RKO (cell line): ENCODE measurements around the gene ITGA4.
"Not testable (repeated sequence)": the region's sequence is repeated elsewhere in the genome, so short reads cannot be mapped to it uniquely, and the experiment has no call there.

Experiments
- DNase-seq: peaks from one replicate; pipeline ENCODE4 v3.0.0-alpha.2; 2016; ENCODE audit warnings: low spot score

Gene ITGA4

DNA sequence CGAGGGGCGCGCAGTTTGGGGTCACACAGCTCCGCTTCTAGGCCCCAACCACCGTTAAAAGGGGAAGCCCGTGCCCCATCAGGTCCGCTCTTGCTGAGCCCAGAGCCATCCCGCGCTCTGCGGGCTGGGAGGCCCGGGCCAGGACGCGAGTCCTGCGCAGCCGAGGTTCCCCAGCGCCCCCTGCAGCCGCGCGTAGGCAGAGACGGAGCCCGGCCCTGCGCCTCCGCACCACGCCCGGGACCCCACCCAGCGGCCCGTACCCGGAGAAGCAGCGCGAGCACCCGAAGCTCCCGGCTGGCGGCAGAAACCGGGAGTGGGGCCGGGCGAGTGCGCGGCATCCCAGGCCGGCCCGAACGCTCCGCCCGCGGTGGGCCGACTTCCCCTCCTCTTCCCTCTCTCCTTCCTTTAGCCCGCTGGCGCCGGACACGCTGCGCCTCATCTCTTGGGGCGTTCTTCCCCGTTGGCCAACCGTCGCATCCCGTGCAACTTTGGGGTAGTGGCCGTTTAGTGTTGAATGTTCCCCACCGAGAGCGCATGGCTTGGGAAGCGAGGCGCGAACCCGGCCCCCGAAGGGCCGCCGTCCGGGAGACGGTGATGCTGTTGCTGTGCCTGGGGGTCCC is at the start of gene ITGA4:
Gene ITGA4 (plus strand): TSS at position 266 of the 620 bp plus-strand sequence. CDS start 269 bp downstream, at position 535.
- DNase-seq: no peak

GRCh38 chr2:181408861-181409260 is 48.3 kb upstream of the ITGA4 start:
- no peak for DNase-seq

DNA sequence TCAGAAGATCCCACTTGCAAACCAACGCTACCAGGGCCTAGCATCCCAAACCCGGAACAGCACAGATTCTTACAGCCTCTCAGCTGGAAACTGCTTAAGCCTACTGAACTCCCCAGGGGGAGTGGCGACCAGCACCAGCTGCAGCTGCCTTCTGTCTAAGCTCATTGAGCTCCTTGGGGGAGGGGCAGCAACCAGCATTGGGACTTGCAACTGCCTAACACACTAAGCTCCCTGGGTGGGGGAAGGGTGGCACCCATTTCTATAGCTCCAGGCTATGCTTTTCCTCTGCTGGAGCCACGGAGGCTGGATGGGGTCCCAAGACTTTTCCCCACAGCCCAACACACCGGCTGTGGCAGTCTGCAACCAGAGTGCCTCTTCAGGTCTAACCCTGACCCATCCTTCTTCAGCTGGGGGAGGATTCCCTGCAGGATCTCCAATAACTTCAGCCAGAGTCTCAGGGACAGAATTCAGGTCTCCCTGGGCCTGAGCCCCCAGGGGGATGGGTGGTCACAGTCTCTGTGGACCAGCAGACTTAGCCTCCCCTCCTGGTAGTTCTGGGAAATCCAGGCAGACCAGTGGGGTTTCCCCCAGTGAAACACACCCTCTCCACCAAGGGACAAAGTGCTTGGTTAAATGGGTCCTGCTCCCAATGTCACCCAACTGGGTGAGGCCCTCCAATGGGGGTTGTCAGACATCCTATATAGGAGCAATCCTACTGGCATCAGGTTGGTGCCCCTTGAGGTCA is 45.9 kb upstream of the ITGA4 start:
- DNase-seq: no peak

- DNase-seq: no peak
Observed at GRCh38 chr2:181419129-181419855, 37.9 kb upstream of the ITGA4 start.

DNA sequence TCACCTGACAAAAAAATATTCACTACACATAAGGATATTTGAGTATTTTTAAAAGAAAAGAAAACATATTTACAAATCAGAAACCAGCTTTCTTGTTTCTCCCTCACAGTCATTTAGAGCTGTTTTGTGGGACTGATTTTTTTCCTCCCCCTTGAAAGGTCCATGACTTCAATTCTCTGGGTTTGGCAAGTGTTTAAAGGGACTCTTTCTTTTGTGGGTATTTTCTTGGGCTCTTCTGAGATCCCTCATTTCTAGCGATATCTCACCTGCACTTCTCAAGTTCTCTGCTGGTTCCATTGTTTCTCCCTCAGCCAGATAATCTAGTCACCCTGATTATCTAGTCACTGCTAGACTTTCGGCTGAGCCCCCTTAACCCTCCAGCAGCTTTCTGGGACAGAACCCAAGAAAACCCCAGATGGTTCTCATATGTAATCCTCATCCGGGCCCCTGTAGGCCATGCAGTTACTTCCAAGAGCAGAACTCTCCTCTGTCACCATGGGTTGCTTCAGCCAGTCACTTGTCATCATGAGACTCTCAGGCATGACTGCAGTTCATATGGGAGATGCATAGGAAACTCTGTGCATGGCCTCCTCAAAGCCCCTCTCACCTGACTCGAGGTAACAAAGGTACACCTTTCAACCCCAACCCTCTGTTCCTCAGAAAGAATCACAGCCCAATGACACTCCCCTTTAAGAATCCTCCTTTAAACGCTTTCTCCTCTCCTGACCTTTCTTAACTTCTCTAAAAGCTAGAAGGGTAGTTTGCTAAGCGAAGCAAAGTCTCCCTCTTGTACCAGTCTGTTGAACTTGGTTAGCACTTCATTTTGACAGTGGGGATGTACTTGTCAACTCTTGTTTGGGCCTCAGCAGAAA is 36.7 kb upstream of the ITGA4 start:
- no peak for DNase-seq

DNA sequence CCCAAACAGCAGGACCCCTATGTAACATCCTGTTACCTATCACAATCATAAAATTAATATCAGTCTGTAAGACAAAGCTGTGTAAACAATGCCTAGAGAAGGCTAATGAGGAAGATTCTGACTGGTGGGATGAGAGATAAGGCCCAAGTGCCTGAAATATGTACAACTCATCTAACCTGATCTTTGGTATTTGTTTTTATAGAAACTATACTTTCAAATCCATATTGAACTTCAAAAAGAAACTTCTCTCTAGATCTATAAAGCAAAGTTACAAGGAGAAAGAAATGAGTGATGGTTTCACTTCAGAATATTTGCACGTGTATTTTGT is 36.1 kb upstream of the ITGA4 start:
- DNase-seq: no peak

GRCh38 chr2:181421464-181421863 is 35.7 kb upstream of the ITGA4 start:
- no peak for DNase-seq

DNA sequence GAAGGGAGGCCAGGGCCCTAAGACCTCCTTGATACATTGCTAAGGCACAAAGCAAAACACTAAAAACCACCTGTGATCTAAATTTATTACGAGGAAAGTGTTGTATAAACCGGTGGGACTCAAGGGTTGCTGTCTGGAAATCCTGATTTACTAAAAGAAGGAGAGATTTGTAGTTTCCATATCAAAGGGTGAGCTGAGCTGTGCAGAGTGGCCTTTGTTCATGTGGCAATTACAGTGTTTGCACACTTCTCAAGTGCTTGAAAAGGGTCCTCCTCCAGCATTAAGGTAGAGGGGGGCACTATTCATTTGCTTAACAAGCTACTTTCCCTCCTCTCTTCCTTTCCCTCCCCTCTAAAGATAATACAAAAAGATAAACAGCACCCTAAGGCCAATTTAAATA is 30.5 kb upstream of the ITGA4 start:
- DNase-seq: no peak

- DNase-seq: peak; percentile 20
Observed at GRCh38 chr2:181430406-181431118, 26.6 kb upstream of the ITGA4 start.

DNA sequence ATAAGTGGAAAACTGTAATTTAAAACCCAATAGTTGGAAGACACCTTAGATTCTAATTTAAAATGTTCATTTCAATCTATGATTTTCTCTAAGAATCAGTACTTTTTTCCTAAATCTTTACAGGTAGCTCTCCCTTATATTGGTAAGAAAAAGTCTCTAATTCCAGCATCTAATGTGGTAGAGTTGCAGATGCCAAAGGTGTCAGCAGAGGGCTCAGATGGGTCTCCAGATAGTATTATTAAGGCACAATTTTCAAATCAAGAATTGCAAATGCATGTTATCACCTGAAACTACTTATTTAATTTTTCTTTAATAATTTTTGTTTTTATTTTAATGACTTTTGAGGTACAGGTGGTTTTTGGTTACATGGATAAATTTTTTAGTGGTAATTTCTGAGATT is 25.5 kb upstream of the ITGA4 start:
- DNase-seq: no peak

DNA sequence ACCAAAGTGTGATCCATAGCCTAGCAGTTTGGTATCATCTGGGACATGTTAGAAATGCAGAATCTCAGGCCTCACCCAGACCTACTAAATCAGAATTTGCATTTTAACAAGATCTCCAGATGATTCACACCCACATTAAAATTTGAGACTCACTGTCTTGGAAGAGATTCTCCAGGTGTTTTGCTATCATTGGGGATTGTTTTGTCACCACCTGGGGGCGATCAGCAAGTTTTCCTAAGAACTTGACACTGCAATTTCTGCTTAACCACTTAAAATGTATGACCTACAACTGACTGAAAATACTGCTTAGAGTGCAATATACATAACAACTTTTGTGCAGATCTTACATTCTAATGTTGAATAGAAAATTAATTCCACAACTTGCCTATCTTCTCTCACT is 18.9 kb upstream of the ITGA4 start:
- no peak for DNase-seq

DNA sequence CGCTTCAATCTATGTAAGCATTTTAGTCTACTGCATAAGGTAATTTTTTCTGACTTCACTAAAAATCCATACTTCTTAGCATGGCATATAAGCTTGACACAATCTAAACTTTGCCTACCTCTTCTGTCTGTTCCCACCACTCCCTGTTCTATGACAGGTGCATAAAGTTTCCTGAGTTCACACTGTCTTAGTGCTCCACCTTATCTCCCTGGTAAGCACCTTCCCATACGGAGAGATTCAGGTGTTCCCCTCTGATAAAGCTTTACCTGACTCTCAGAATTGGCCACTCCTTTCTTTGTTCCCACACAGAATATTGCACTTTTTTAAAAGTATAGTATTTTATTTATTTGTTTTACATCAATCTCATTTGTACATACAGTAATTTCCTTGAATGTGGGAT is 16.8 kb upstream of the ITGA4 start:
- no peak for DNase-seq

DNA sequence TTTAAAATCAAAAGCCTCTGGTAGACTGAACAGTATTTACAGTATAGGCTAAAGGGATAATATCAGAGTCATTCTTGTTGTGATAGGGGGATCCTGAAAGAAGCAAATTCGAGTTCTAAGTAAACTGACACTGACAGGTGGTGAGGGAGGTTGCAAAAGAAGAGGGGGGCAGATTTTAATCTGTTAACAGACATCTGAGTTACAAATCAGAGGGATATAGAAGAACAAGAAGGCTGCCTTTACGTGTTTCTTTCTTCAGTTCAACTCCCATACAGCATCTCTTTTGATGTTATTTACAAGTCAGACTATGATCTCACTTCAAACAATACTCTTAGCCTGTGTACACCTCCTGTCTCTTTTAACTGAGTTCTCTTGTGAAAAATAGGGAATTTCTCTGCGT is 16.3 kb upstream of the ITGA4 start:
- DNase-seq: no peak

DNA sequence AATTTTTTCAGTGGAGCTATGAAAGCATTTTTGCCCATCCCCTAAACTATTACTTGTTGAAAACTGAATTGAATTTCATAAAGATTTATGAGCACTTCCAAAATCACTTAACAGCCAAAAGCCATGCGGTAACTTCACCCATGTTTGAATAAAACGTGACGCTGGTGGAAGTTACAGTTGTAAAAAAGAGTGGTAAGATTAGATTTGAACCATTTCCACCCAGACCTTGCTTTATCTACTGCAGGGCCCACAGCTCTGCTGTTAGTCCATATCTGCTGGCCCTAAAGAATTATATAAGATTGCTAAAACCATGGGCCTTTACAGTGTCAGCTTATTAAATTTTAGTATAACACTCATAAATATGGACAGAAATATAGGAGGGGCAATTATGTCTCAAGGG is 15.5 kb upstream of the ITGA4 start:
- DNase-seq: no peak

DNA sequence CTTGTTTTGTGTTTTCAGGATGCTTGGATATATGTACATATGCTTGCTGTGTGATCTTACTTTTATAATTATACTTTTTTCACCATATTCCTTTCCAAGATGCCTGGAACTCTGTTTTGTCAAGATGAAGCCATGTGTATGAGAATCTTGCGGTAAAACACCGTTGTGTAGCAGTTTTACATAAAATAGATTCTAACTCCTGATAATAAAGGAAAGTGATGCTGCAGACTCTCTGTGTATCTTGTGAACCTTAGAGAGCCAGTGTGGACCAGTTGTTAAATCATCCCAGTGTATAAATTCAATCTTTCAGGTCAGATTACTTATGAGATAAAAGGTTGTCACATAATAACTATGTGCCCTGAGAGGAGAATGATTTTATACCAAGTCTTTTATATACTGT is 12.5 kb upstream of the ITGA4 start:
- no peak for DNase-seq

- DNase-seq: no peak
Observed at GRCh38 chr2:181446985-181447384, 10.2 kb upstream of the ITGA4 start.

DNA sequence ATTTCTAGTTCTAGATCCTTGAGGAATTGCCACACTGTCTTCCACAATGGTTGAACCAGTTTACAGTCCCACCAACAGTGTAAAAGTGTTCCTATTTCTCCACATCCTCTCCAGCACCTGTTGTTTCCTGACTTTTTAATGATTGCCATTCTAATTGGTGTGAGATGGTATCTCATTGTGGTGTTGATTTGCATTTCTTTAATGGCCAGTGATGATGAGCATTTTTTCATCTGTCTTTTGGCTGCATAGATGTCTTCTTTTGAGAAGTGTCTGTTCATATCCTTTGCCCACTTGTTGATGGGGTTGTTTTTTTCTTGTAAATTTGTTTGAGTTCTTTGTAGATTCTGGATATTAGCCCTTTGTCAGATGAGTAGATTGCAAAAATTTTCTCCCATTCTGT is 7.9 kb upstream of the ITGA4 start:
- DNase-seq: not testable (repeated sequence)

- DNase-seq: no peak
Observed at GRCh38 chr2:181454686-181455450, 2.3 kb upstream of the ITGA4 start.

DNA sequence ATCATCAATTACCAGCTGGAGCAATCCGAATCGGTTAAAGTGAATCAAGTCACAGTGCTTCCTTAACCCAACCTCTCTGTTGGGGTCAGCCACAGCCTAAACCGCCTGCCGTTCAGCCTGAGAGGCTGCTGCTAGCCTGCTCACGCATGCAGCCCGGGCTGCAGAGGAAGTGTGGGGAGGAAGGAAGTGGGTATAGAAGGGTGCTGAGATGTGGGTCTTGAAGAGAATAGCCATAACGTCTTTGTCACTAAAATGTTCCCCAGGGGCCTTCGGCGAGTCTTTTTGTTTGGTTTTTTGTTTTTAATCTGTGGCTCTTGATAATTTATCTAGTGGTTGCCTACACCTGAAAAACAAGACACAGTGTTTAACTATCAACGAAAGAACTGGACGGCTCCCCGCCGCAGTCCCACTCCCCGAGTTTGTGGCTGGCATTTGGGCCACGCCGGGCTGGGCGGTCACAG is 496 bp upstream of the ITGA4 start:
- DNase-seq: no peak

DNA sequence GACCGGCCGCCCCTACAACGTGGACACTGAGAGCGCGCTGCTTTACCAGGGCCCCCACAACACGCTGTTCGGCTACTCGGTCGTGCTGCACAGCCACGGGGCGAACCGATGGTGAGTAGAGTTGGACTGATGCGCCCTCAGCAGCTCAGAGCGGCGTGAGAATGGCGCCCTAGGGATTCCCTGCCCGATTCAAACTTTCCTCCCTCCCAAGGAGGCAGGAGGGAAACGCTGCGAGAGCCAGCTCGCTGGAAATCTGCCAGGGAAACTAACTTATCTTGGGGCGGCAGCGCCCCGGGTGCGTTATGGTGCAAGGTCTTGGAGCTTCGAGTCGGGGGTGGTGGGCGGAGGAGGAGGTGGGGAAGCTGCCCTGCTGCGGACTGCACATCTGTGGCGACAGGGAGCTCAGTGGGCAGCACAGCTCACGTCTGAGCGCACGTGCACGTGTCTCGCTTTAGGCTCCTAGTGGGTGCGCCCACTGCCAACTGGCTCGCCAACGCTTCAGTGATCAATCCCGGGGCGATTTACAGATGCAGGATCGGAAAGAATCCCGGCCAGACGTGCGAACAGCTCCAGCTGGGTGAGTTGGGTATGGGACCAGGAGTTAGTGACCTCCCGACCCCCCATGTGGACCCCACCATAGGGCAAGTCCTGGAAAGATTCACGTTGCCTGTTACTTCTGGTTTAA is 697 bp downstream of the ITGA4 start:
- DNase-seq: no peak
